ENCODE data around the gene LYSMD2.
"Not testable (repeated sequence)": the region's sequence is repeated elsewhere in the genome, so short reads cannot be mapped to it uniquely, and the experiment has no call there.

The LYSMD2 gene

GRCh38 chr15:51737522-51738305 lies at the start of gene LYSMD2:
Gene LYSMD2 (minus strand): TSS chr15:51737655. CDS start chr15:51737622, 33 bp downstream.
- peak in 2 of 3 experiments; percentile 41 to 70 for DNase-seq (ENCODE audit: low read depth in 3 of 3)

DNA sequence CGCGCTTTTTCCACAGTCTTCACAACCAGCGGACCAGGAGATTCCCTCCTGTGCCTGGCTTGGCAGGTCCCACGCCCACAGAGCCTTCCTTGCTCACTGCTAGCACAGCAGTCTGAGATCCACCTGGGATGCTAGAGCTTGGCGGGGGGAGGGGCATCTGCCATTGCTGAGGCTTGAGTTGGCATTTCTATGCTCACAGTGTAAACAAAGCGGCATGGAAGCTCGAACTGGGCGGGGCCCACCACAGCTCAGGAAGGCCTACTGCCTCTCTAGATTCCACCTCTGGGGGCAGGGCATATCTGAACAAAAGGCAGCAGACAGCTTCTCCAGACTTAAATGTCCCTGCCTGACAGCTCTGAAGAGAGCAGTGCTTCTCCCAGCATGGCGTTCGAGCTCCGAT lies 49.7 kb upstream of the LYSMD2 start:
- not testable (repeated sequence) for DNase-seq (ENCODE audit: low read depth in 3 of 3)

- DNase-seq (ENCODE audit: low read depth in 3 of 3) = no peak
Observed at GRCh38 chr15:51783967-51784366, 46.5 kb upstream of the LYSMD2 start.

DNA sequence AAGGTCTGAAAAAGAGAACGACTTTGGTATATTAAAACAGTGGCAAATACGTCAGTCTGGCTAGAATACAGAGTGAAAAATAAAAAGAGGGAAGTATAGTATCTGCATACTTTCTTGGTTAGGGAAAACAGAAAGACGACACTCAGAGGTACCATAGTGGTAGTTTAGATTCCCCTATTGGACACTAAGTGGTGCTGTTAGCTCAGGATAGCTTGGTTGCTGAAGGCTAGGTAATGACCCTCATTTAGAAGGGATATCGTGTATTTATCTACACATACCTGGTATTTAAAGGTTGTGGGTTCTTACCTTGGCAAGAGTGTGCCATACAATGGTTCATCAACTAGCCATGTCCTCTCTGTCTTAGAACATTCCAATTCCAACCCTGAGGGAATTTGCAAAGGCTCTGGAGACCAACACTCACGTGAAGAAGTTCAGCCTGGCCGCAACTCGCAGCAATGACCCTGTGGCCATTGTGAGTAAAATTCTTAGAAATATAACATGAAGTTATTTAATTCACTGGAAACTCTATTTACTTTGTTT lies 45.0 kb upstream of the LYSMD2 start:
- DNase-seq (ENCODE audit: low read depth in 3 of 3) = no peak

- no peak for DNase-seq (ENCODE audit: low read depth in 3 of 3)
Observed at GRCh38 chr15:51781506-51781905, 44.1 kb upstream of the LYSMD2 start.

GRCh38 chr15:51780636-51781035 lies 43.2 kb upstream of the LYSMD2 start:
- DNase-seq (ENCODE audit: low read depth in 3 of 3) = no peak

GRCh38 chr15:51776952-51777569 lies 39.6 kb upstream of the LYSMD2 start:
- DNase-seq (ENCODE audit: low read depth in 3 of 3) = peak; percentile 25 to 63 (median 42)

- peak in 2 of 3 experiments; percentile 25 to 32 for DNase-seq (ENCODE audit: low read depth in 3 of 3)
Observed at GRCh38 chr15:51775967-51776816, 38.7 kb upstream of the LYSMD2 start.

DNA sequence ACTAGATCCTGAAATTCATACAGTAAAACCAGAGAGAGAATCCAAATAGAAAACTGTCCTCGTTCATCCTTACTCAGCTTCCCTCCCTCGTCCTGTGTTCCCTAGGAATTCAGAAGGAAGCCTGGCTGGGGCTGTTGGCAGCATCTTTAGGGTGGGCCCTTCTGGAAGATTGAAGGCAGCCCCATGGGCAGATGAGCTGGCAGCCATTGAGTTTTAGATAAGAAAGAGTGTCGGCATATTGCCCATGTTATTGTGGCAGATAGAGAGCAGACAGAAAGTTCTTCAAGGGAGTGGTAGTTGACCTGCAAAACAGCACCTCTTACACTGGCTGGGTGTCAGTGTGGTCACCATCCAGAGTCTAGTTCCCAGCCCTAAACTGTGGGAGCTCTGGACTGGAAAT lies 37.5 kb upstream of the LYSMD2 start:
- no peak for DNase-seq (ENCODE audit: low read depth in 3 of 3)

DNA sequence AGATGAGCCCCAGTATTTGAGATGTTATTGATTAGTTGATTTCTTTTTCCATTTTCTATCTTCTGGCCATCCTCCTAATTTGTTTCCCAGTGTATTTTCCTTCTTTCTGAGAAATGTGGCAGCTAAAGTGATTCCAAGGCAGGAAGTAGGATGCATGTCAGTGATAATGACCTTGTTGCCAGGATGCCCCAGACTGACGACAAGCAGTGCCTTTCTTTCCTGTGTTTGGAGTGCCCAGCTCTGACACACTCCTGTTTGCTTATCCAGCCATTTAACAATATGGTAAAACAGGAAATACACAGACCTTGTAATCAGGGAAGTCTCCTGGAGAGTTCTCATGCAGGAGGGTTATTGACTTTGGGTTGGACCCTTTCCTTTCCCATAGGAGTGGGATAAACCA lies 34.3 kb upstream of the LYSMD2 start:
- DNase-seq (ENCODE audit: low read depth in 3 of 3) = no peak

GRCh38 chr15:51770902-51771301 lies 33.4 kb upstream of the LYSMD2 start:
- no peak for DNase-seq (ENCODE audit: low read depth in 3 of 3)

- DNase-seq (ENCODE audit: low read depth in 3 of 3) = no peak
Observed at GRCh38 chr15:51768018-51768417, 30.6 kb upstream of the LYSMD2 start.

DNA sequence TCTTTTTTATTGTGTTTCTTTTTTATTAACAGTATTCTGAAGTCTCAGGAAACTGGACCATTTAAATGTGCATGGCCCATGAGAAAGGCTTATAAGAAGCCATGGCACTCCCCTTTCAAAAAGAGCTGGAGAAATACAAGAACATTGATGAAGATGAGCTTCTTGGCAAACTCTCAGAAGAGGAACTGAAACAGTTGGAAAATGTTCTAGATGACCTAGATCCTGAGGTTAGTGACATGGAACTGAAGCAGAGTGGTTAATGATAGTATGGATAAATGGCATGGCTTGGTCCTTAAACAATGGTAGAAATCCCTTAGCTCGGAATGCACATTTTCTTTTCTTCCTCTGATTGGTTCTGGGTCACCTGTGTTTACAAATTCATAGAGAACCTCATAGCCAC lies 28.9 kb upstream of the LYSMD2 start:
- DNase-seq (ENCODE audit: low read depth in 3 of 3) = no peak

- no peak for DNase-seq (ENCODE audit: low read depth in 3 of 3)
Observed at GRCh38 chr15:51765751-51766150, 28.3 kb upstream of the LYSMD2 start.

DNA sequence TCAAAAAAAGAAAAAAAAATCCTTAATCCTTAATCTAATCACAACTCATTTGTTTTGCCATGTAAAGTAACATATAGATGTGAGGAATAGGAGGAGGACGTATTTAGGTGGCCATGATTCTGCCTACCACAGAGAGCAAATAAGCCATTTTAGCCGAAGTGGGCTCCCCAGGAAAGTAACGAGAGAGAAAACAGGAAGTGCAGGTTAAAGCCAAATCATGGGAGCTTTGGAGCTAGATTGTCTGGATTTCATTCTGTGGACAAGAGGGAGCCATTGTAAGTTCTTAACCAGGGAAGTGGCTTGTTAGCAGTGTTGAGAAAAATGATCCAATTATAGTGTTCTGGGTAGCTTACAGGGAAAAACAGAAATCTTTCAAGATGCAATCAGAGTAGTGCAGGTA lies 23.4 kb upstream of the LYSMD2 start:
- DNase-seq (ENCODE audit: low read depth in 3 of 3) = no peak

- no peak for DNase-seq (ENCODE audit: low read depth in 3 of 3)
Observed at GRCh38 chr15:51759557-51760070, 22.2 kb upstream of the LYSMD2 start.

GRCh38 chr15:51758645-51759044 lies 21.2 kb upstream of the LYSMD2 start:
- no peak for DNase-seq (ENCODE audit: low read depth in 3 of 3)

- no peak for DNase-seq (ENCODE audit: low read depth in 3 of 3)
Observed at GRCh38 chr15:51757450-51757849, 20.0 kb upstream of the LYSMD2 start.

DNA sequence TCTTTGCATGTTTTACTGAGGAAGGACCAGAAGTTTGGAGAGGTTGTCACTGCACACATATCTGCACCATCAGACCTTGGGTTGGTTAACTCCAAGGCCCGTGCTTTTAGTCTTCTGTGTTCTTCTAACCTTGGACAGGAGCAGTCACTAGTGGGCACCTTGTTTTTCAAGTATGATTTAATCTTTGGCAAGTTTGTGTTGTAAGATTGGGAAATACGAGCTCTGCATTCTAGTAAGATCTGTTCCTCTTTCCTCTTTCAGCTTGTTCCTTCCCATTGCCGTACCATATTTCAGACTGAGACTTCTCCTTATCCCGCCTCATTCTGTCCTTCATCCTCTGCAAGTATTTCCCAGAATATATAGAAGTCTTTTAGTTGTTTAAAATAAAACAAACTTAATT lies 19.0 kb upstream of the LYSMD2 start:
- no peak for DNase-seq (ENCODE audit: low read depth in 3 of 3)

GRCh38 chr15:51755790-51756189 lies 18.3 kb upstream of the LYSMD2 start:
- no peak for DNase-seq (ENCODE audit: low read depth in 3 of 3)

- no peak for DNase-seq (ENCODE audit: low read depth in 3 of 3)
Observed at GRCh38 chr15:51754267-51754666, 16.8 kb upstream of the LYSMD2 start.

DNA sequence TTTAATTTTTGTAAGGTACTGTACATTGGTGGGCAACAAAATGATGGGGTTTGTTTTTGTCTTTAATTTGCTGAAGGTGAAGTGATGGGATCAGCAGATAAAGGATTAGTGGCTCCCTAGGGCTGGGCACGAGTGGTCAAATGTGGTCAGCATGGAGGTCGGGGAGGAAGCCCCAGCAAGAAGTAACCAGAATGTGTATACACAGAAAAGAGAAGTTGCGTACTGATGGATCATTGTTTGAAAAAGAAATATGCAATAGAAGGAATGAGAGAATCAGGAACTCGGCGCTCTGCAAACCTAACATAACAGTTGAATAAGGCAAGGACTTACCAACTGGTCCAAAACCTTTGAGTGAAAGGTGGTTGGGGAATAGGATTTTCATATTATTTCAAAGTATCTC lies 15.4 kb upstream of the LYSMD2 start:
- no peak for DNase-seq (ENCODE audit: low read depth in 3 of 3)

Data from stimulated activated CD4-positive, alpha-beta T cell treated with anti-CD3 and anti-CD28 coated beads, TNF-alpha, amount 100 ng/mL, for 24 hours (primary cell).